Gastrocnemius medialis (tissue), 4 donors: ENCODE measurements around the gene AMH. TPM values are rescaled to one million over a fixed set of nuclear protein-coding genes. Genes with fewer than 3 reads are reported as not detected.

ENCODE experiments used
- ATAC-seq, 2 donors: fragments of 150-250 bp; one replicate each; pipeline ENCODE4 v1.9.1; 2016
- DNase-seq, 2 donors: peaks; one replicate each; pipeline ENCODE4 v3.0.0-alpha.2; 2019
- H3K27ac ChIP-seq, 4 donors: fragments of 200-600 bp; sonication (generic); 1 replicate in 1 of 4; 2 replicates in 3 of 4; pipeline ENCODE4 v1.5.1; 2016 to 2018; ENCODE audit warnings: mild to moderate bottlenecking in 2 of 4, moderate library complexity in 1 of 4
- H3K27me3 ChIP-seq, 3 donors: fragments of 200-600 bp; sonication (generic) in 2 of 3; 1 replicate in 1 of 3; 2 replicates in 2 of 3; pipeline versions ENCODE4 v1.5.1 to v1.6.0; 2016 to 2019; ENCODE audit warnings: mild to moderate bottlenecking in 1 of 3, moderate library complexity in 1 of 3
- H3K36me3 ChIP-seq, 2 donors: fragments of 200-600 bp; sonication (generic) in 1 of 2; one replicate each; pipeline ENCODE4 v1.5.1; 2017 to 2018
- H3K4me1 ChIP-seq, 2 donors: fragments of 200-600 bp; sonication (generic) in 1 of 2; one replicate each; pipeline ENCODE4 v1.5.1; 2016 to 2017; ENCODE audit warnings: mild to moderate bottlenecking in 2 of 2
- H3K4me3 ChIP-seq, 4 donors: fragments of 200-600 bp; sonication (generic) in 3 of 4; 1 replicate in 1 of 4; 2 replicates in 3 of 4; pipeline ENCODE4 v1.5.1; 2016 to 2019; ENCODE audit warnings: mild to moderate bottlenecking in 2 of 4
- H3K9me3 ChIP-seq, 3 donors: fragments of 200-600 bp; sonication (generic) in 2 of 3; 1 replicate in 1 of 3; 2 replicates in 2 of 3; pipeline ENCODE4 v1.5.1; 2016 to 2019
- CTCF ChIP-seq, 5 experiments: fragments of 450-650 bp in 3 of 5; fragments of 200-600 bp in 2 of 5; sonication (generic) in 2 of 5; IDR thresholded peaks in 4 of 5; conservative IDR thresholded peaks in 1 of 5; 1 replicate in 4 of 5; 2 replicates in 1 of 5; pipeline ENCODE4 v1.5.1; 2016 to 2019; ENCODE audit warnings: antibody characterized with exemption in 5 of 5, mild to moderate bottlenecking in 3 of 5, moderate library complexity in 3 of 5
- POLR2A ChIP-seq, 2 donors: fragments of 450-650 bp; IDR thresholded peaks; one replicate each; pipeline ENCODE4 v1.6.1; 2017; ENCODE audit warnings: antibody characterized with exemption in 2 of 2, mild to moderate bottlenecking in 2 of 2, moderate library complexity in 2 of 2
- in situ Hi-C, 4 donors: fragments of 200-750 bp; cut with MboI; loops; one replicate each; pipeline versions ENCODE4 v1.15.0 to v1.8.0; 2017; ENCODE audit warnings: low sequenced_read_pairs in 4 of 4
- intact Hi-C: fragments of 100-400 bp; cut with DNase I; formaldehyde crosslinking; loops from one replicate; pipeline ENCODE4 v1.15.1; 2023; ENCODE audit warnings: low total_unique reads
- total RNA-seq, 4 donors: library from RNA; depleted of rRNA; stranded (reverse); fragments of >200 nt; gene quantifications; one replicate each; pipeline versions ENCODE4 v1.1.0 to v1.2.3, GENCODE V29; 2016

AMH gene
- total RNA-seq, 4 donors from 2014 or later, result 0.80 to 3.9 (median 1.2) TPM

DNA sequence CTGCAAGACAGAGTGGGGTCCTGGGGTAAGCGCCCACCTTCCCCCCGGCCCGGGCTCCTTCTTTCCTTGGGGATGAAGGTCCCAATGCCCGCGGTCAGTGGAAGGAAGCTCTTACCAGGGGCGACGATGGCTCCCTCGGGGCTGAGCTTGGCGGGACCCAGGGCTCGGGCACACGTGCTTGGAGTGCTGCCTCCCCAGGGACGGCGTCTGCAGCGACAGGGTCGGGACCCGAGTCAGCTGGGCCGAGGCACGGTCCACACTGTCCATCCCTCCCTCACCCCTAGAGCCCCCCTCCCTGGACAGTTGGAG lies 3.6 kb downstream of the AMH start:
- H3K27ac ChIP-seq, result peak overlapping the region; percentile 0 to 100 (median 98)
- DNase-seq, result no peak
- ATAC-seq, result no peak
- H3K9me3 ChIP-seq, result no peaks in the 10 kb centered on the region
- H3K4me1 ChIP-seq, result peaks cover 20 to 53% of the 10 kb centered on the region in 2 donors
- H3K27me3 ChIP-seq, result no peaks in the 10 kb centered on the region
- peaks cover 0 to 5% of the 10 kb centered on the region in 2 donors for H3K36me3 ChIP-seq
- TF ChIP-seq CTCF (IDR thresholded peaks at IDR 0.05 in 4 of 5, conservative IDR thresholded peaks at IDR 0.05 in 1 of 5) (no peak), POLR2A (IDR thresholded peaks at IDR 0.05) (no peak)
- in situ Hi-C loops (no loop called here), intact Hi-C loops (no loop called here)
- H3K4me3 ChIP-seq, result no peak overlapping the region

GRCh38 chr19:2253106-2254063 lies 4.3 kb downstream of the AMH start:
- no peak for DNase-seq
- peaks cover 20 to 52% of the 10 kb centered on the region in 2 donors for H3K4me1 ChIP-seq

DNA sequence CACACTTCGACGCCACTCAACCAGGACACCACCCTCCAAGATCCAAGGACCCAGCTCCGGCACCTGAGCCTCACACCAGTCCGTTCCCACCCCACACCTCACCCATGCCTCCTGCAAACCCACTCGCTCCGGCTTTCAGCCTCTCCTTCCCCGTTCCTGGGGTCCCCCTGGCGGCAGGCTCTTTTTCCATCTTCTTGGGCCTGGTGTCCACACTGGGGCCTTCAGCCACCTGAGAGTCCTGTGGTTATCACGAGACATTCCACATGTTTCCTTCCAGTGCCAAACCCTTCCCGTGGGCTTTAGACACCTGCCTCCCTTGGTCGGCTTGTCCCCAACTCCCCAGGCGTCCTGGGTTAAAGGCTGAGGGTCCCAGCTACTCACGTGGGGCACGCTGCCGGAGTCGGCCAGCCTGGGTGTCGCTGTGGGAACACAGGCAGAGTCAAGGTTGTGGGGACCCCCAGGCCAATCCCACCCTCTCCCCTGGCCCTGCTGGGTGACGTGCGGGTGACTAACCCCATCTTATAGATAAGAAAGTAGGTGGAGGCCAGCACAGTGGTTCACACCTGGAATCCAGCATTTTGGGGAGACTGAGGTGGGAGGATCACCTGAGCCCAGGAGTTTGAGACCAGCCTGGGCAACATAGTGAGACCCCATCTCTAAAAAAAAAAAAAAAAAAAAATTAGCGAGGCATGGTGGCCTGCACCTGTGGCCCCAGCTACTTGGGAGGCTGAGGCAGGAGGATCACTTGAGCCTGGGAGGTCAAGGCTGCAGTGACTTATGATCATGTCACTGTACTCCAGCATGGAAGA lies 5.1 kb downstream of the AMH start:
- no peaks in the 10 kb centered on the region for H3K27me3 ChIP-seq
- peak in 2 of 5 experiments; percentile 30 to 42 for TF ChIP-seq CTCF (IDR thresholded peaks at IDR 0.05 in 4 of 5, conservative IDR thresholded peaks at IDR 0.05 in 1 of 5)
- TF ChIP-seq POLR2A (IDR thresholded peaks at IDR 0.05), result no peak
- peak overlapping the region; percentile 60 to 77 (median 68) for H3K4me3 ChIP-seq
- H3K9me3 ChIP-seq, result no peaks in the 10 kb centered on the region
- DNase-seq (peak in 1 of 2 donors; percentile 54), ATAC-seq (peak in 1 of 2 donors; percentile 20)
- H3K4me1 ChIP-seq, result peaks cover 19 to 48% of the 10 kb centered on the region in 2 donors
- in situ Hi-C loops, result no loop called here
- intact Hi-C loops, result no loop called here
- peak overlapping the region; percentile 98 to 100 (median 100) for H3K27ac ChIP-seq
- no peaks in the 10 kb centered on the region for H3K36me3 ChIP-seq

More at GRCh38 chr19:2253106-2254063, 4.3 kb downstream of the AMH start:
- intact Hi-C loops, result no loop called here
- Histone ChIP-seq H3K27me3 (no peaks in the 10 kb centered on the region), H3K36me3 (no peaks in the 10 kb centered on the region), H3K9me3 (no peaks in the 10 kb centered on the region), H3K27ac (peak overlapping the region; percentile 98 to 100 (median 100)), H3K4me3 (peak overlapping the region in 3 of 4 donors; percentile 17 to 77 (median 73))
- in situ Hi-C loops, result no loop called here
- ATAC-seq, result no peak
- no peak for TF ChIP-seq POLR2A (IDR thresholded peaks at IDR 0.05)
- TF ChIP-seq CTCF (IDR thresholded peaks at IDR 0.05 in 4 of 5, conservative IDR thresholded peaks at IDR 0.05 in 1 of 5), result no peak

DNA sequence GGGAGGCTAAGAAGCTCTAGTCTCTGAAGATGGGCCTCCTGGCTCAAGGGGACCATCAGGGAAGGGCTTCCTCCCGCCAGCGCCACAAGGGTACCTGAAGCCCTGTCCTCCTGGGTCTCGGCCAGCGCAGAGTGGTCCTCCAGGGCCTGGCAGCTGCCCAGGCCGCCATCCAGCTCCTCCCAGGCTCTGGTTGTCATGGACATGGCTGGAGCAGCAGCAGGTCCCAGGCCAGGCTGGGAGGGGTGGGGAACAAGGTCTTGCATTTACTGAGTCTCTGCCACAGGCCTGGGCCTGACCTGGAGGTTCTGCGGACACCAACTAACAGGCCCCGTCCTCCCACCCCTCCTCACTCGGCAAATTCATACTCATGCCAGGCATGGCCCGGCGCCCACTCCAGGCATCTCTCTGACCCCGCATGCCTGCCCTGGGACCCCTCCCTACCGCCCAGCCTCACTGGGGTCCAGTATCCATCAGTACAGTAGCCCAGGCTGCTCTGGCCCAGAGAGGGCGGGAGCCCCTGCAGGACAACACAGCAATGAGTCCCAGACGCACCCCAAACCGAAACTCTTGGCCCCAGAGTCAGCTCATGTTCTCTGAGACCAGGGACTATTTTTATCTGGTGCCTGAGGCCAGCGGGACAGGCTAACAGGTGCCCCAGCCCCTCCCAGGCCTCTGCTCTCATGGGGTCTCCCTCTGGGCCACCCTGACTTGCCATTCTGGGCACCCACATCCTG lies 6.2 kb downstream of the AMH start:
- no peaks in the 10 kb centered on the region for H3K27me3 ChIP-seq
- peak overlapping the region; percentile 98 to 100 (median 100) for H3K27ac ChIP-seq

More for the DNA sequence above, 6.2 kb downstream of the AMH start:
- DNase-seq (peak; percentile 73 to 89), ATAC-seq (peak; percentile 76 to 77)
- peak in 1 of 2 donors; percentile 5 for TF ChIP-seq POLR2A (IDR thresholded peaks at IDR 0.05)
- no peak for TF ChIP-seq CTCF (IDR thresholded peaks at IDR 0.05 in 4 of 5, conservative IDR thresholded peaks at IDR 0.05 in 1 of 5)
- in situ Hi-C loops, result no loop called here
- H3K36me3 ChIP-seq, result no peaks in the 10 kb centered on the region
- intact Hi-C loops, result no loop called here
- H3K9me3 ChIP-seq, result no peaks in the 10 kb centered on the region
- peak overlapping the region; percentile 60 to 77 (median 68) for H3K4me3 ChIP-seq
- peaks cover 17 to 39% of the 10 kb centered on the region in 2 donors for H3K4me1 ChIP-seq
